ENCODE results near the gene G6PC2.
A peak's percentile ranks its signal among the peaks of the same experiment; 100 is the strongest.

G6PC2 gene

GRCh38 chr2:168901003-168901402 lies at the start of gene G6PC2:
Gene G6PC2 (plus strand): TSS chr2:168901291. CDS start chr2:168901332, 41 bp downstream.
- no peak within 1 kb of the TSS for H3K4me3 ChIP-seq (ENCODE audit: low read depth, low read length)
- POLR2A ChIA-PET = no interaction called here
- no peak for DNase-seq (ENCODE audit: low read depth, low spot score)
- no peak for TF ChIP-seq CTCF (IDR thresholded peaks at IDR 0.05; ENCODE audit: insufficient read depth, low read length, missing control alignments)
- CTCF ChIA-PET = no interaction called here

GRCh38 chr2:168851674-168852320 lies 49.3 kb upstream of the G6PC2 start:
- peak; percentile 26 for DNase-seq (ENCODE audit: low read depth, low spot score)
- ChIA-PET POLR2A (no interaction called here), CTCF (no interaction called here)
- no peak for TF ChIP-seq CTCF (IDR thresholded peaks at IDR 0.05; ENCODE audit: insufficient read depth, low read length, missing control alignments)
- no peak overlapping the region for H3K4me3 ChIP-seq (ENCODE audit: low read depth, low read length)

- TF ChIP-seq CTCF (IDR thresholded peaks at IDR 0.05; ENCODE audit: insufficient read depth, low read length, missing control alignments) = no peak
- no peak for DNase-seq (ENCODE audit: low read depth, low spot score)
- POLR2A ChIA-PET = no interaction called here
- CTCF ChIA-PET = no interaction called here
- H3K4me3 ChIP-seq (ENCODE audit: low read depth, low read length) = no peak overlapping the region
Observed at GRCh38 chr2:168852481-168852880, 48.6 kb upstream of the G6PC2 start.

GRCh38 chr2:168853471-168853870 lies 47.6 kb upstream of the G6PC2 start:
- no peak for TF ChIP-seq CTCF (IDR thresholded peaks at IDR 0.05; ENCODE audit: insufficient read depth, low read length, missing control alignments)
- no peak overlapping the region for H3K4me3 ChIP-seq (ENCODE audit: low read depth, low read length)
- DNase-seq (ENCODE audit: low read depth, low spot score) = peak; percentile 4
- ChIA-PET POLR2A (no interaction called here), CTCF (no interaction called here)

- POLR2A ChIA-PET = no interaction called here
Observed at GRCh38 chr2:168854651-168855050, 46.4 kb upstream of the G6PC2 start.

GRCh38 chr2:168855601-168856000 lies 45.5 kb upstream of the G6PC2 start:
- TF ChIP-seq CTCF (IDR thresholded peaks at IDR 0.05; ENCODE audit: insufficient read depth, low read length, missing control alignments) = no peak
- H3K4me3 ChIP-seq (ENCODE audit: low read depth, low read length) = no peak overlapping the region
- ChIA-PET POLR2A (no interaction called here), CTCF (no interaction called here)
- no peak for DNase-seq (ENCODE audit: low read depth, low spot score)

More at GRCh38 chr2:168854651-168855050, 46.4 kb upstream of the G6PC2 start:
- CTCF ChIA-PET = no interaction called here
- no peak for DNase-seq (ENCODE audit: low read depth, low spot score)
- H3K4me3 ChIP-seq (ENCODE audit: low read depth, low read length) = no peak overlapping the region
- TF ChIP-seq CTCF (IDR thresholded peaks at IDR 0.05; ENCODE audit: insufficient read depth, low read length, missing control alignments) = no peak

All from AG04449 (cell line).